KMS-11 (cell line): ENCODE results near the gene TMEM38B.

Source experiments
- H2AFZ ChIP-seq: fragments of 200-600 bp; sonication (generic); 2 replicates; pipeline ENCODE4 v1.6.1; 2016; ENCODE audit warnings: antibody characterized with exemption, mixed run types, low read depth
- H3K27ac ChIP-seq: fragments of 200-600 bp; sonication (generic); 2 replicates; pipeline ENCODE4 v1.6.1; 2016; ENCODE audit warnings: mild to moderate bottlenecking, mixed run types
- H3K27me3 ChIP-seq: fragments of 200-600 bp; sonication (generic); 2 replicates; pipeline ENCODE4 v1.6.1; 2017; ENCODE audit warnings: mild to moderate bottlenecking, low read depth, mixed run types, moderate library complexity; ENCODE audit not compliant: insufficient read depth
- H3K36me3 ChIP-seq: fragments of 200-600 bp; sonication (generic); 2 replicates; pipeline ENCODE4 v1.6.1; 2017; ENCODE audit warnings: mild to moderate bottlenecking, mixed run types; ENCODE audit not compliant: insufficient read depth
- H3K4me1 ChIP-seq: fragments of 200-600 bp; sonication (generic); 2 replicates; pipeline ENCODE4 v1.6.1; 2016; ENCODE audit warnings: mild to moderate bottlenecking, low read depth, mixed run types; ENCODE audit not compliant: poor library complexity, severe bottlenecking
- H3K4me2 ChIP-seq: fragments of 200-600 bp; sonication (generic); 2 replicates; pipeline ENCODE4 v1.7.0; 2016; ENCODE audit warnings: mild to moderate bottlenecking, mixed run types
- H3K4me3 ChIP-seq: fragments of 200-600 bp; sonication (generic); IDR thresholded peaks from 2 replicates; pipeline ENCODE4 v1.6.1; 2017; ENCODE audit warnings: low read depth, low read length, mixed read lengths; ENCODE audit not compliant: insufficient read depth
- H3K79me2 ChIP-seq: fragments of 200-600 bp; sonication (generic); 2 replicates; pipeline ENCODE4 v1.6.1; 2016; ENCODE audit warnings: low read depth, mixed run types; ENCODE audit not compliant: insufficient read depth
- H3K9ac ChIP-seq: fragments of 200-600 bp; sonication (generic); 2 replicates; pipeline ENCODE4 v1.6.1; 2016; ENCODE audit warnings: mild to moderate bottlenecking, mixed run types
- H4K20me1 ChIP-seq: fragments of 200-600 bp; sonication (generic); 2 replicates; pipeline ENCODE4 v1.6.1; 2016; ENCODE audit warnings: mild to moderate bottlenecking, mixed run types; ENCODE audit not compliant: insufficient read depth
- CTCF ChIP-seq: fragments of 200-600 bp; sonication (generic); conservative IDR thresholded peaks from 2 replicates; pipeline ENCODE4 v1.6.1; 2017; ENCODE audit warnings: low read depth, mild to moderate bottlenecking, antibody characterized with exemption, low read length, moderate library complexity, mixed read lengths

The TMEM38B gene

GRCh38 chr9:105708405-105708804 lies 14.1 kb downstream of the TMEM38B start:
- no peak overlapping the region for H3K9ac ChIP-seq
- no peak for TF ChIP-seq CTCF
- H3K79me2 ChIP-seq = no peaks in the 10 kb centered on the region

GRCh38 chr9:105710638-105711037 lies 16.3 kb downstream of the TMEM38B start:
- Histone ChIP-seq H4K20me1 (no peaks in the 10 kb centered on the region), H3K36me3 (no peaks in the 10 kb centered on the region), H3K9ac (no peak overlapping the region), H3K27ac (no peak overlapping the region), H3K4me2 (no peak overlapping the region), H3K4me3 (no peak overlapping the region), H2AFZ (no peak overlapping the region), H3K4me1 (no peaks in the 10 kb centered on the region), H3K27me3 (no peaks in the 10 kb centered on the region), H3K79me2 (no peaks in the 10 kb centered on the region)
- no peak for TF ChIP-seq CTCF

More at GRCh38 chr9:105708405-105708804, 14.1 kb downstream of the TMEM38B start:
- H3K4me2 ChIP-seq = no peak overlapping the region
- H3K4me3 ChIP-seq = no peak overlapping the region
- no peaks in the 10 kb centered on the region for H4K20me1 ChIP-seq
- no peak overlapping the region for H3K27ac ChIP-seq
- H3K4me1 ChIP-seq = no peaks in the 10 kb centered on the region
- H2AFZ ChIP-seq = no peak overlapping the region
- no peaks in the 10 kb centered on the region for H3K36me3 ChIP-seq
- H3K27me3 ChIP-seq = no peaks in the 10 kb centered on the region

- no peaks in the 10 kb centered on the region for H3K79me2 ChIP-seq
- no peaks in the 10 kb centered on the region for H3K27me3 ChIP-seq
- no peak for TF ChIP-seq CTCF
- H3K36me3 ChIP-seq = no peaks in the 10 kb centered on the region
- no peak overlapping the region for H3K4me3 ChIP-seq
- no peaks in the 10 kb centered on the region for H4K20me1 ChIP-seq
- no peak overlapping the region for H2AFZ ChIP-seq
- H3K27ac ChIP-seq = no peak overlapping the region
- H3K9ac ChIP-seq = no peak overlapping the region
- H3K4me1 ChIP-seq = no peaks in the 10 kb centered on the region
- no peak overlapping the region for H3K4me2 ChIP-seq
Measured at GRCh38 chr9:105711867-105712266, 17.5 kb downstream of the TMEM38B start.

GRCh38 chr9:105712297-105712696 lies 18.0 kb downstream of the TMEM38B start:
- no peaks in the 10 kb centered on the region for H3K27me3 ChIP-seq
- TF ChIP-seq CTCF = no peak
- H3K4me3 ChIP-seq = no peak overlapping the region
- no peak overlapping the region for H3K27ac ChIP-seq
- no peak overlapping the region for H3K9ac ChIP-seq
- no peaks in the 10 kb centered on the region for H3K79me2 ChIP-seq
- no peaks in the 10 kb centered on the region for H4K20me1 ChIP-seq
- H2AFZ ChIP-seq = no peak overlapping the region
- H3K4me2 ChIP-seq = no peak overlapping the region
- H3K36me3 ChIP-seq = no peaks in the 10 kb centered on the region
- no peaks in the 10 kb centered on the region for H3K4me1 ChIP-seq
